ENCODE data around the gene SDK1.

SDK1 gene

DNA sequence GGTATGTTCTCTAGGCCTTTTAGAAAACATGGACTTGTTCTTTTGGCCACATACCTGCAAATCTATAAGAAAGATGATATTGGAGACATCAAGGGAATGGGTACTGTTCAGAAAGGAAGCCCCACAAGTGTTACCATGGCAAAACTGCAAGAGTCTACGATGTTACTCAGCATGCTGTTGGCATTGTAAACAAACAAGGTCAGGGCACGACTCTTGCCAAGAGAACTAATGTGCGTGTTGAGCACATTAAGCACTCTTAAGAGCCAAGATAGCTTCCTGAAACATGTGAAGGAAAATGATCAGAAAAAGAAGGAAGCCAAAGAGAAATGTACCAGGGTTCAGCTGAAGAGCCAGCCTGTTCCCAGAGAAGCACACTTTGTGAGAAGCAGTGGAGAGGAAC, 37.1 kb downstream of the SDK1 start:
- no peak for DNase-seq (ENCODE audit: low read depth in 2 of 2)

GRCh38 chr7:3345699-3346481, 44.8 kb downstream of the SDK1 start:
- DNase-seq (ENCODE audit: low read depth in 2 of 2) = no peak

DNA sequence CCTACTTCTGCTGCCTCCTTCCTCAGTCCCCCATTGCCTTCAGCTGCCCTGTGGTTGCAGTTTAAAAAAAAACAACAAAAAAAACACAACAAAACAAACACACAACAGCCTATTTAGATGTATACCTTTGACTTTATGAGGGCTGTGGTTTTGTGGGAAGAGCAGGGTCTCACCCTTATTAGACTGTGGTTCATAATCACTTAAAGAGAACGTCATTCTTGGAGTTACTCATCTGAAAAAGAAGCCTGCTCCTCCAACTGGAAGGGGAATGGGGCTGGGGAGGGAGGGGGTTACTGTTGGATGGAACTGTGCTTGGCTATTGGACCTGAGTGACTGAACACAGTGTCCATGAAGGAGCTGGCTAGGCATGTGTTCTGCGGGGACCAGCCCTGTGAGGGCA, 48.1 kb downstream of the SDK1 start:
- no peak for DNase-seq (ENCODE audit: low read depth in 2 of 2)

DNA sequence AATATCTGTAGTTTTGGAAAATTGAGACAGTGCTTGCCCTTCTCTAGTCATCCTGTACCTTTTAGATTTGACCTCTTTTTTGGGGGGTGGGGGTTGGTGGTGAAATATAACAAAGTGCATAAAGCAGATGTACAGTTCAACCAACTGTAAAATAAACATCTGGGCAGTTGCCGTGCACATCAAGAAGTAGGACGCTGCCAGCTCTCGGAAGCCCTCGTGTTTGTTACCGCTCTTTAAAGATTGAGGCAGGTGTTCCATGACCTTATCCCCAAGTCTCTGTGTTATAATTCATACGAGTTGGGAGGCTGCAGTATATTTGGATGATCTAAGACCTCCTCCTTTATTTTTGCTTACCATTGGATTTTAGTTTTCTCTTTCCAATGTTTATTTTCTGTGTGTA, 55.1 kb downstream of the SDK1 start:
- DNase-seq (ENCODE audit: low read depth in 2 of 2) = no peak

DNA sequence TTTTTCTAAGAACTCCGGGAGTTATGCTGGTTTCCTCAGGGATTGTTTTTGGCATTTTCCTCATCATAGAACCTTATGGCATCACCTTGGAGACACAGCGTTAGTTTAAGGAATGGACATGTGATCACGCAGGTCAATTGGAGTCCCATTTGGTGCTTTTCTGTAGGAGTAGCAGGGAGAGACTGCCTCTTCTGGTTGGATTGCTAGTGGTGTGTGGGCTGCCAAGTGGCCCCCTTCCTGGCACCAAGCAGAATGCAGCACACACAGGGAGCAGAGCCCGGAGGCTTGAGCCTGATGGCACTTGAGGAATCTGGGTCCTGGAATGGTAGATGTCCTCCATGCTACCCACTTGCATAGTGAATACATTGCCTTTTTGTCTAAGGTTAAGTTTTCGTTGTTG, 57.9 kb downstream of the SDK1 start:
- no peak for DNase-seq (ENCODE audit: low read depth in 2 of 2)

DNA sequence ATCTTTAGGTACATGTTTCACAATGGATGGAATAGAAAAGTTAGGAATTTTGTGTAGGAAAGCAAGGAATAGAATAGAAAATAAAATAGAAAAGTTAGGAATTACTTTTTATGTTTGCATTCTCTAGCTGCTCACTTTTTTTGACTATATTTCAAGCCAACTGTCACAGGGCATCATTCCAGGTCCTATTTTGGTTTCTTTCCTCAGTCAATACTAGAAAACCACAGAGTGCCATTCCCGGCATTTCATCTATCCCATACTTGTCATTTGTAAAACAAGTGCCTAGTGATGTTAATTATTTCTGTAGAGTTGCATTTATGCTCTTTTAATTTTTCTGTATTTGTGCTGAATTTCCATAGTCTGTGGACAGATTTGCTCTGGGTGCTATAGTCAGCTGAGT, 66.2 kb downstream of the SDK1 start:
- no peak for DNase-seq (ENCODE audit: low read depth in 2 of 2)

DNA sequence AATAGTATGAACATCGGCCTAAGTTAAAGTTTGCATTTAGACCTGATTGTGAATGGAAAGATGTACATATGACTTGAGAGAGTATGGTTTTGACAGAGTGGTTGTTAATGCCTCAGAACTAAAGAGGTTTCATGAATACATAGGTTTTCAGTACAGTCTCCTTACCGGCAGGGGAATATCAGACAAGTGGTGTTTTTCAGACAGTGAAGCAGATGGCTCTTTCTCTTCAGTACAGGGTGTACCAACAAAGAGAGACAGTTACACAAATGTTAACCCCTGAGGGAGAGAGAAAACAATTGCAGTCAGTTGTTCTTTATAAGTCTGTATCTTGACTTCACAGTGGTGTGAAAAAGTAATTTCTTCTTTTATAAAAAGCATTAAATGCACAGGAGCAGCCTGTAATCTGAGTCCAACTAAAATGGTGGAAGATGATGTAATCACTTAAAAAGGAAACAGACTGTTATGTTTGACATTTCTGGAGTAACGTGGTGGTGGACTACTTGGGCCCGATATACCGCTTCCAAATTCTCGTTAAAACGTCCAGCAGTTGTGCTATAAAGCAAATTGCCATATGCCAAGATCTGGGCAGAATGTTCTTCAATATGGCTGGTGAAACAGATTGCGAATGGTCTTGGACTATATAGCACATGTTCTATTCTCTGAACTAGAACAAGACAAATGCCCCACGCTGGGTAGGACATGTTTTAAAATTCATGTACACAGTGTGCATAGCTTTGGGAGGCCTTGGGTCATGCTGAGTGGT, 69.2 kb downstream of the SDK1 start:
- no peak for DNase-seq (ENCODE audit: low read depth in 2 of 2)

GRCh38 chr7:3370921-3371320, 69.9 kb downstream of the SDK1 start:
- no peak for DNase-seq (ENCODE audit: low read depth in 2 of 2)

DNA sequence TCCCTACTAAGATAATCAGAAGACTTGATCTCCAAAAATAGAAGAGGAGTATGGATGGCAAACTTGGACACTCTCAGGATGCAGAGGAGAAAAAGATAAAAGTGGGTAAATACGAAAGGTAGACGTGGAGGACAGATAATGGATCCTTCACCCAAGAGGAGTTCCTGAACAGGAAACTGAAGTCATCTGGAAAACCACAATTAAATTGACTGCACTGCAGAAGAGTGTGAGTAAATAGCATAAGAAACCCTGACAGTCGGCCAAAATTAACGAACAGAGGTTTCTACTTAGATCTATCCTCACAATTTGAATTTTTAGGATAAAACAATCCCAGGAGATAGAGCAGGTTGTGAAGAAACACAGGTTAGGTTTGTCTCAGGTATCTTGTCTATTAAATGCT, 70.5 kb downstream of the SDK1 start:
- DNase-seq (ENCODE audit: low read depth in 2 of 2) = no peak

- no peak for DNase-seq (ENCODE audit: low read depth in 2 of 2)
These were observed 73.2 kb downstream of the SDK1 start for GRCh38 chr7:3374239-3374638.

GRCh38 chr7:3378390-3379150, 77.5 kb downstream of the SDK1 start:
- no peak for DNase-seq (ENCODE audit: low read depth in 2 of 2)

- no peak for DNase-seq (ENCODE audit: low read depth in 2 of 2)
These were observed 79.0 kb downstream of the SDK1 start for GRCh38 chr7:3380034-3380433.

- no peak for DNase-seq (ENCODE audit: low read depth in 2 of 2)
These were observed 80.0 kb downstream of the SDK1 start for GRCh38 chr7:3380886-3381685.

DNA sequence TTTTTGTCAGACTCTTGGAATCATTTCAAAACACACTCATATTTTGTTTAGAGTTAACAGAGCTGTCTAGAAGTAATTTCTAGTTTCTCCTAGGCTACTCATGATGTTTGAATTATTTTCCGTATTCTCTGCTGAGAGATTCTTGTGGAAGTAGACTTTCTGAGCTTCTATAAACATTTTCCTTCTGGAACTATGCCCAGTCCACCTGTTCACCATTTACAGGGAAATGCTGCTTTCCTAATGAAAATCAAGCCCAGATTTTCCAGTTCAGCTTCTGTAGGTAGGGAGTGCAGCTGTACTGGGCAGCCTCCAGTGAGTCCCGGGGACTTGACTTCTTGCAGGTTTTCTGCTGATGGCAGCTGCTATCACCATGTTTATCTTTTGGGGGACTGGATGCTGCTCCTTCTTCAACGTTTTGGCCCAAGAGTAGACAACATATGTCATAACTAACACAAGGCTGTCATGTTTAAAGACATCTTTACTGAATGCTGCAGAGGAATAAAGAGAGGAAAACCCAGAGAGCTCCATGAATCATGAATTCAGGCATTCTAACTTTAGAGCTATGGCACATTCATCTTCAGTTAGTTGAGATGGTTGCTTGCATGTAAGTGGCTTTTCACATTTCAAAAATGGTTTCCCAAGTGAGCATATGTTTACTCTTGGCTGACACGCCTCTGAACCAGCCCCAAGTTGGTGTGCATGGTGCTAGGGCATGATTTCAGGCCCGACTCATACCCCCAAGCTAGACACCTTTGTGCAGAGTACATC, 85.6 kb downstream of the SDK1 start:
- no peak for DNase-seq (ENCODE audit: low read depth in 2 of 2)

DNA sequence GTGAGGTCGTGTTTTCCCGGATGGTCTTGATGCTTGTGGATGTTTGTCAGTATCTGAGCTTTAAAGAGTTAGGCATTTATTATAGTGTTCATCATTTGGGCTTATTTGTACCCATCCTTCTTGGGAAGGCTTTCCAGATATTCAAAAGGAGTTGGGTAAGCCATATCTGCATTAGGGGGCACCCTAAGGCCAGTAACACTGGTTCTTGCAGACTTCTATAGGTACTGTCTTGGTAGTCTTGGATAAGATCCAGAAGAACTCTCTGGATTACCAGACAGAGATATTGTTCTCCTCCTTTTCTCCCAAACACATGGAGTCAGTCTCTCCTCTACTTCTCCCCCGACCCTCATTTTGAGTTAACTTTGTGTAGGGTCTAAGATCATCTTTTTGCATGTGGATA, 92.8 kb downstream of the SDK1 start:
- DNase-seq (ENCODE audit: low read depth in 2 of 2) = no peak

DNA sequence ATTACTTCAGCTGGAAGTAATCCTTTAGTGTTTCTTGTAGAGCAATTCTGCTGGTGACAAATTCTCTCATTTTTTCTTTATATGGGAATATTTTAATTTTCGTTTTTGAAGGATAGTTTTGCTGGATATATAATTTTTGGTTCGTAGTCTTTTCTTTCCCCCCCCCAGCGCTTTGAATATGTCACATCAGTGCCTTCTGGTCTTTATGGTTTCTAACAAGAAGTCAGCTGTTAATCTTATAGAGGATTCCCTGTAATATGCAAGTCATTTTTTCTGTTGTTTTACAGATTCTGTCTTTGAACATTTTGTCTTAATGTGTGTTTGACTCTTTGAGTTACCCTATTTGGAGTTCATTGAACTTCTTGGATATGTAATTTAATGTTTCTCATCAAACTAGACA, 96.3 kb downstream of the SDK1 start:
- no peak for DNase-seq (ENCODE audit: low read depth in 2 of 2)

- DNase-seq (ENCODE audit: low read depth in 2 of 2) = no peak
These were observed 98.8 kb downstream of the SDK1 start for GRCh38 chr7:3399858-3400257.

DNA sequence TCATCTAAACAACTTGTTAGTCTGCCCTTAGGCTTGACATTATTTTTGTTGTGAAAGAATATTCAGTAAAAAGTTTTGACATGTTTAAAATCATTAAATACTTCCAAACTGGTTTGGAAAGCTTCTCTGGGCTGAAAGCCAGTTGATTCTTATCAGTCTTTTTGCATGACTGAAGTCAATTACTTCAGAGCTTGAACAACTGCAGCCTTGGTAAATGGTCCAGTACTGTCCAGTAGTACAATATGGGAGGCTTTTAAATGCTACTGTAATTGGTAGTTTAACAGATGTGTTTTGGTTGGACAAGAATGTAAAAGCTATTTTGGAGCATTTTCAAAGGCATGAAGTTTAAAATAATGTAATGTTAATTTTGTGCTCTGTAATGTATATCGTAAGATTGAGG, 103.4 kb downstream of the SDK1 start:
- no peak for DNase-seq (ENCODE audit: low read depth in 2 of 2)

DNA sequence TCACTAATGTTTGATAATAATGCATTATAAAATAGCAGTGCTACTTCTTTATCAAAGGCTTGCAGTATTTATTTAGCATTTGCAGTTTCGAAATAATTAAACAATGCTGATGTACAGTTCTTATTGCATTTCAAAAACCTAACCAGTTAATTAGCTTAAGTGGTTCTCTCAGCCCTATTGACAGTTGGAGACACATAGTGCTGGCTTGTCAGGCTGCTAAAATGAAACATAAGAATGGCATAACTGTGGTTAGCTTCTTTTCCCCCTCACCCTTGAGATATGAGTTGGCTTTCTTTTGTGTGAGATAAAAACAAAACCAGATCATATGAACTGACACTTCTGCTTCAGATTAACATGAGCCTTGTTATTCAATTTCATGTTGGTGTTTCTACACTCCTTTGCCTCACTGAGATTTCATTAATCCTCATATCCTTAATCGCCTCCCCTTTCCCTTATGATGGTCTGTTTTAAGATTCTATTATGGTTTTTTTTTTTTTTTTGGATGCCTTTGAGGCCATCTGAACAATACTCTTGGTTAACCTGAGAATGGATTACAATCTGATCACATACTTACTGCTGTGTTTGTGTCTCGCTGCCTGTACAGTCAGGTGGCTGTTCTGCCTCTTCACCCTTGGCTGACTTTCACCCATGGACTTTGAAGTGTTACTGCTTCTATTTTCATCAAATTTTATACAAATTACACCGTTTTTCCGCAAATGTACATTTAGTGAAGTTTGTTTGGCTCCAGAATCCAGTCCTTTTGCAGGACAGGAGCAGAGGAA, 108.0 kb downstream of the SDK1 start:
- DNase-seq (ENCODE audit: low read depth in 2 of 2) = no peak

- no peak for DNase-seq (ENCODE audit: low read depth in 2 of 2)
These were observed 111.8 kb downstream of the SDK1 start for GRCh38 chr7:3412871-3413270.
